Inflammatory macrophage treated with lipopolysaccharide for 4 hours (primary cell): ENCODE data around the gene GINS2.
A peak's percentile ranks its signal among the peaks of the same experiment; 100 is the strongest.

Source experiments
- DNase-seq: peaks from one replicate; pipeline ENCODE4 v3.0.0-alpha.2; 2020

Gene GINS2

GRCh38 chr16:85652431-85653221 is 36.1 kb downstream of the GINS2 start:
- DNase-seq, result no peak

GRCh38 chr16:85651629-85652430 is 36.9 kb downstream of the GINS2 start:
- no peak for DNase-seq

GRCh38 chr16:85650844-85651628 is 37.7 kb downstream of the GINS2 start:
- no peak for DNase-seq

- no peak for DNase-seq
Measured at GRCh38 chr16:85650135-85650843, 38.5 kb downstream of the GINS2 start.

GRCh38 chr16:85649411-85650134 is 39.2 kb downstream of the GINS2 start:
- no peak for DNase-seq

- DNase-seq, result no peak
Measured at GRCh38 chr16:85648805-85649204, 39.9 kb downstream of the GINS2 start.

- no peak for DNase-seq
Measured at GRCh38 chr16:85648070-85648714, 40.6 kb downstream of the GINS2 start.

GRCh38 chr16:85646976-85647375 is 41.8 kb downstream of the GINS2 start:
- DNase-seq, result no peak

- DNase-seq, result no peak
Measured at GRCh38 chr16:85646358-85646907, 42.3 kb downstream of the GINS2 start.

GRCh38 chr16:85645021-85645589 is 43.6 kb downstream of the GINS2 start:
- no peak for DNase-seq

- DNase-seq, result no peak
Measured at GRCh38 chr16:85644093-85644712, 44.6 kb downstream of the GINS2 start.

GRCh38 chr16:85643631-85644030 is 45.1 kb downstream of the GINS2 start:
- DNase-seq, result peak; percentile 25

- DNase-seq, result no peak
Measured at GRCh38 chr16:85642762-85643358, 45.9 kb downstream of the GINS2 start.

GRCh38 chr16:85641776-85642176 is 47.0 kb downstream of the GINS2 start:
- no peak for DNase-seq

GRCh38 chr16:85641305-85641704 is 47.4 kb downstream of the GINS2 start:
- no peak for DNase-seq

GRCh38 chr16:85640585-85640984 is 48.2 kb downstream of the GINS2 start:
- DNase-seq, result no peak

GRCh38 chr16:85640254-85640558 is 48.5 kb downstream of the GINS2 start:
- no peak for DNase-seq

GRCh38 chr16:85639529-85640253 is 49.1 kb downstream of the GINS2 start:
- no peak for DNase-seq

- no peak for DNase-seq
Measured at GRCh38 chr16:85638695-85639409, 49.9 kb downstream of the GINS2 start.
